GM13976 (cell line): ENCODE measurements around the gene CARD10.
"Not testable (repeated sequence)": the region's sequence is repeated elsewhere in the genome, so short reads cannot be mapped to it uniquely, and the experiment has no call there.

Experiments
- DNase-seq: peaks from one replicate; pipeline ENCODE4 v3.0.0; 2012; ENCODE audit warnings: low spot score
- in situ Hi-C: fragments of 300-500 bp; cut with MboI; formaldehyde crosslinking; loops from one replicate; pipeline ENCODE4 v1.12.0; 2022; ENCODE audit warnings: low sequenced_read_pairs, mixed read lengths, inconsistent platforms; ENCODE audit not compliant: unreplicated experiment
- TF ChIP-seq, protein P1 (sequence below): IDR thresholded peaks from 2 replicates; pipeline ENCODE4 v1.5.1; 2012; ENCODE audit warnings: borderline replicate concordance, mild to moderate bottlenecking; ENCODE audit not compliant: insufficient read depth; ENCODE audit errors: extremely low read depth, missing control alignments, control extremely low read depth

Gene CARD10

DNA sequence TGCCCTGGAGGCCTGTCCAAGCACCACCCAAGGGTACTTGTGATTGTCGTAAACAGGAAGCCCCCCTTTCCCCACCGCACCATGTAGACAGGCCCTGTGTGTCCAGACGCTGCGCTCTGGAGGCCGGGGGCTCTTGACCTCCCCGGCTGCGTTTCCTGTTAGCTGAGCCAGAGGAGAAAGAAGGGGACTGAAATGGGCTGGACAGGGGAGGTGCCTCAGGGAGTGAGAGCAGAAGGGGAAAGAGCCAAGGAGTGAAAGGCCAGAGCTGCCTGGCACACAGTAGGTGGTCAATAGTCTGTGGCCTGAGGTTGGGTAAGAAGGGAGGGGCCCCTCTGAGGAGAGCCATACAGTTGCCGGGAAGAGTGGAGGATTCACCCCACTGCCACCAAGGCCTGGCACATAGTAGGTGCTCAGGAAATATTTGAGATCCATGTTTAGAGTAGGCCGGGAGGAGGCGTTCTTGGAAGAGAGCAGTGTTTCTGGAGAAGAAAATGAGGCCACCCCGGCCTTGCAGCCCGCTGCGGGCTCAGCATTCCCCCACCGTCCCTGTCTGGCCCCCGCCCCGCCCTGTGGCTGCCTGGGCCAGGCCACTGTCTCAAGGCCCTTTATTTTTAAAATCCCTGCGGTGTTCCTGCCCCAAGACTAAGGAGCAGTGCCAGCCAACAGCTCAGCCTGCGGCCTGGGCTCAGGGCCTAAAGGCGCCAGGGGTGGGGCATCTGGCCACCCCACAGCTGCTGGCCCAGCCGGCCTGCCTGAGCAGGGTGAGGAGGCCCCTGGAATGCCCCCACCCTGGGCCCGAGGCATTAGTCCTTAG lies 27.4 kb upstream of the CARD10 start:
- DNase-seq, result no peak
- in situ Hi-C loops, result no loop called here
- TF ChIP-seq, protein P1, sequence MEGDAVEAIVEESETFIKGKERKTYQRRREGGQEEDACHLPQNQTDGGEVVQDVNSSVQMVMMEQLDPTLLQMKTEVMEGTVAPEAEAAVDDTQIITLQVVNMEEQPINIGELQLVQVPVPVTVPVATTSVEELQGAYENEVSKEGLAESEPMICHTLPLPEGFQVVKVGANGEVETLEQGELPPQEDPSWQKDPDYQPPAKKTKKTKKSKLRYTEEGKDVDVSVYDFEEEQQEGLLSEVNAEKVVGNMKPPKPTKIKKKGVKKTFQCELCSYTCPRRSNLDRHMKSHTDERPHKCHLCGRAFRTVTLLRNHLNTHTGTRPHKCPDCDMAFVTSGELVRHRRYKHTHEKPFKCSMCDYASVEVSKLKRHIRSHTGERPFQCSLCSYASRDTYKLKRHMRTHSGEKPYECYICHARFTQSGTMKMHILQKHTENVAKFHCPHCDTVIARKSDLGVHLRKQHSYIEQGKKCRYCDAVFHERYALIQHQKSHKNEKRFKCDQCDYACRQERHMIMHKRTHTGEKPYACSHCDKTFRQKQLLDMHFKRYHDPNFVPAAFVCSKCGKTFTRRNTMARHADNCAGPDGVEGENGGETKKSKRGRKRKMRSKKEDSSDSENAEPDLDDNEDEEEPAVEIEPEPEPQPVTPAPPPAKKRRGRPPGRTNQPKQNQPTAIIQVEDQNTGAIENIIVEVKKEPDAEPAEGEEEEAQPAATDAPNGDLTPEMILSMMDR, result no peak

DNA sequence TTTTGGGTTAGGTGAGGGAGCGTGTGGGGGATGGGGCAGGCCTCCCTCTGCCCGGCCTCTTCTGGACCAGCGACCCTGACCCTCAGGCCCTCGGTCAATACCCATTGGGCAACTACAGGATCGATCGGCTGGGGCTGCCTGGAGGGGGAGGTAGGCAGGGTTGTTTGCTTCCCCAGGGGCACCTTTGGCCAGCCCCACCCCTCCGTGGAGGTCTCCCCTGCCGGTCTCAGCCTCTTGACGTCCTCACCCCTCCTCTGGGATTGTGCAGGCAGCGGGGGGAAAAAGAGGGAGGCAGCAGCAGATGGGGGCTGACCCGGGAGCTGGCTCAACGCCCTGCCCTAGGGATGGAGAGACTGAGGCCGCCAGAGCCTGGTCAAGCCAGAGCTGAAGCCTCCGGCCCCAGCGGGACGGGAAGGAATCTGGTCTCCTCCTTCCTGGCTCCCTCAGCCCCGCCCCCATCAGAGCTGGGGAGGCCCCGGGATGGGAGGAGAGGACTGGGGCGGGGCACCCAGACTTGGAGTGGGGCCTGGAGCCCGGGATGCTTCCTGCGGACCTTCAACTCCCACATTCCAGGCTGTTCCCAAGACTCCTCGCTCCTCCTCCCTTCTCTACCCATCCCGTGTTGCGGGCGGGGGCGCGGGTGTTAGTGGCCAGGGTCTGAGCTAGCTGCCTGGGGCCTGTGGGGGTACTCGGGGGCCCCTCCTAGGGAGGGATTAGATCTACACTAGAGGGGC lies 26.7 kb upstream of the CARD10 start:
- in situ Hi-C loops, result no loop called here
- DNase-seq, result no peak
- TF ChIP-seq, protein P1, result no peak

DNA sequence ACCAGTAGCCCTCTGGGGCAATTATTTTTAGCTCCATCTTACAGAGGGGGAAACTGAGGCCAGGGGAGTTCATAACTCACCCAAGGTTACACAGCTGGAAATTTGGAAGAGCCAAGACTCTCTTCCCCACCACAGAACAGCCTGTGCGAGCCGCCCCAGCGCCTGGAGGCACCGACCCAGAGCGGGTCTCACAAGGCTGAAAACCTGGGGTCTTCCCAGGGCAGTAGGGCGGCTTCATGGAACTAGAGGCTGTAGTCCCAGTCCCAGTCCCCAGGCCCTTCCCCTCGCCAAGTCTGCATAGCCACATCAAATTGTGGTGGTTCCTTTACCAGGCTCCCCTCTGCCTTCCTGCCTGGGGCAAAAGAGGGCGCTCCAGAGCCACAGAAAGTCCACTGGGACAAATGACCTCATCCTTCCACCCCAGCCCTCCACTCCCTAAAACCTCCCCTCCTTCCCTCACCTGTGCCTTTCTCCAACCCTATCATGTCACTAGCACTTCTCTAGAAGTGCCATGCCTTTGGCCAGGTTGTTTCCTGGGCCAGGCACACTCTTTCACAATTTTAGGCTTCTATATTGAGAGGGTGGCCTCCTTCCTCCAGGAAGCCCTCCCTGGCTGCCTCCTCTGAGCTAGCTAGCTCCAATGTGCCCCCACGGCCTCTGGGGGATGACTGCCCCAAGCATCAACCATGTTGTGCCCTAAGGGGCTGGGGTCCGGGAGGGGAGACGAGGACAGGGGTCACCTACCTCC lies 25.9 kb upstream of the CARD10 start:
- in situ Hi-C loops, result no loop called here
- peak; percentile 83 for DNase-seq

DNA sequence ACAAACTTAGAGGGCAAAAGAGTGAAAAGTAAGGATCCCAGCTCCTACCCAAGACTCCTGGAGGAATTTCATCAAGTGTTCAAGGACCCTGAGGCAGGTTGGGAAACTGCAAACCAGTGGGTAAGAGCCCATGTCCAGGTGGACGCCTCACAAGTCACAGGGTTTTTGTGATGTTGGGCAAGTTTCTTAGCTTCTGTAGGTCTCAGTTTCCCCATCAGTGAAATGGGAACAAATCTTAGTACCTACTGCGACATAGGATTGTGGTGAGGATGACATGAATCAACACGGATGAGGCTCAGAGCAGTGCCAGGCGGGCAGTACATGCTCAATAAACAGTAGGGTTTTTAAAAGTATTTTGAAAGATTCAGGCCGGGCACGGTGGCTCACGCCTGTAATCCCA lies 23.7 kb upstream of the CARD10 start:
- TF ChIP-seq, protein P1, result no peak
- in situ Hi-C loops, result no loop called here
- no peak for DNase-seq

More for the DNA sequence above, 25.9 kb upstream of the CARD10 start:
- TF ChIP-seq, protein P1, result peak; percentile 71

DNA sequence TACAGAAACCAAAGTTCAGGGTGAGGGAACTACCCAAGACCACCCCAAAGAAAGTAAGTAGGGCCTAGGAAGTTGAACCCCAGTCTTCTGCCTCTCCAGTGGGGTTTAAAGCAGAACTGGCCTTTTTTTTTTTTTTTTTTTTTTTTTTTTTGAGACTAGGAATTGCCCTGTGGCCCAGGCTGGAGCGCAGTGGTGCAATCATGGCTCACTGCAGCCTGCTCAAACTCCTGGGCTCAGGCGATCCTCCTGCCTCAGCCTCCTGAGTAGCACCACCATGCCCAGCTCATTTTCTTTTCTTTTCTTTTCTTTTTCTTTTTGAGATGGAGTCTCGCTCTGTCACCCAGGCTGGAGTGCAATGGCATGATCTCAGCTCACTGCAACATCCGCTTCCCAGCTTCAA lies 23.2 kb upstream of the CARD10 start:
- DNase-seq, in situ Hi-C loops: not testable (repeated sequence)

DNA sequence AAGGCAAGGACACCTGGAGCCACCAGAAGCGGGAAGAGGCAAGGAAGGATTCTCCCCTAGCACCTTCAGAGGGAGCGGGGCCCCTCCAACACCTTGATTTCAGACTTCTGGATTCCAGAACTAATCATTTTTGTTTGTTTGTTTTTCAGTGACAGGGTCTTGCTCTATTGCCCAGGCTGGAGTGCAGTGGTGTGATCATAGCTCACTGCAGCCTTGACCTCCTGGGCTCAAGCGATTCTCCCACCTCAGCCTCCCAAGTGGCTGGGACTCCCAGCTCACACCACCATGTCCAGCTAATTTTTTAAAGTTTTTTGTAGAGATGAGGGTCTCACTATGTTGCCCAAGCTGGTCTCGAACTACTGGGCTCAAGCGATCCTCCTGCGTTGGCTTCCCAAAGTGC lies 20.6 kb upstream of the CARD10 start:
- DNase-seq, result not testable (repeated sequence)
- in situ Hi-C loops, result loop anchor here (5.0 kb wide), 1 partner anchor 53 kb away; no protein-coding TSS in a partner anchor

DNA sequence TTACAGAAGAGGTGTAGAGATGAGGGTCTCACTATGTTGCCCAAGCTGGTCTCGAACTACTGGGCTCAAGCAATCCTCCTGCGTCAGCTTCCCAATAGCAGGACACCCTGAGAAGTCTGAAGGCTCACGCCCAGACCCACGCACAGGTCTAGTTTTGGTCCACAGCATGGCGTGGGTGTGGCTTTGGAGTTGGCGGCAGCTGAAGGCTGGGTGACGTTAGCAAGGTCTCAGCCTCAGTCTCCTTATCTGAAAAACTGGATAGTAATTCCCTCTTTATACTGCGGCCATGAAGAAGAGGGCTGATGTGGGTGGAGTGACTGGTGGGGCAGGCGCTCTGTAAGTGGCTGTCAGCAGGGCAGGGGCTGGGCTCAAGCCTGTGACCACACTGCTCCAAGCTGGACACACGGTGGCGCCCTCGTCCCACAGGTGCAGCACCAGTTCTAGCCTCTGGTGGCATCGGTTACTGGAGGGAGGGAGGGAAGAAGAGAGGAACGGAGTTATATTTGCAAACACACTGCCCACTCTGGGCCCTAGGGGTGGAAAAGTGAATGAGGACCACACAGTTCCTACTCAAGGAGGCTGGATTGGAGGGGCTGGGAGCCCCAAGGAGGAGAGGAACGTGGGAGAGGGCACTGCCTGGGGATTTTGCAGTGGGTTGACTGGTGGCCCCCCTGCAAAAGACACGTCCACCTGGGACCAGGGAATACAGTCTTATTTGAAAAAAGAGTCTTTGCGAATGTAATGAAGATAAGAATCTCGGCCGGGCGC lies 19.6 kb upstream of the CARD10 start:
- DNase-seq, result peak; percentile 95
- in situ Hi-C loops, result loop anchor here (5.0 kb wide), 1 partner anchor 54 kb away; no protein-coding TSS in a partner anchor
- TF ChIP-seq, protein P1, result peak; percentile 98
